Astrocyte (in vitro differentiated cells and primary cell): ENCODE results near the gene KIAA0513.

Experiments used
- CTCF ChIP-seq: IDR thresholded peaks from 2 replicates; pipeline ENCODE4 v1.5.1; 2011; ENCODE audit warnings: low read depth, mild to moderate bottlenecking, inconsistent platforms, low read length, moderate library complexity; ENCODE audit not compliant: insufficient read depth
- EZH2 ChIP-seq: IDR thresholded peaks from 2 replicates; pipeline ENCODE4 v1.6.1; 2012; ENCODE audit warnings: mild to moderate bottlenecking, low read length, inconsistent platforms; ENCODE audit not compliant: insufficient read depth

- TF ChIP-seq CTCF (no peak), EZH2 (no peak)
Observed at GRCh38 chr16:85142129-85142513, 114.5 kb downstream of the KIAA0513 start.
